CD4-positive, CD25-positive, alpha-beta regulatory T cell (primary cell): ENCODE data around the gene PAXIP1. TPM values are rescaled to one million over a fixed set of nuclear protein-coding genes. Genes with fewer than 3 reads are reported as not detected.

ENCODE experiments used
- ATAC-seq, 2 donors: fragments of 150-1000 bp; cut with Tn5 transposase; one replicate each; pipeline ENCODE4 v1.10.0; 2021; ENCODE audit warnings: low read depth in 2 of 2, moderate number of reproducible peaks in 2 of 2, moderate library complexity in 1 of 2
- DNase-seq, 3 donors: peaks; one replicate each; pipeline versions ENCODE4 v3.0.0 to v3.0.0-alpha.2; 2012 to 2022; ENCODE audit warnings: mixed read lengths in 1 of 3
- H3K27ac ChIP-seq: one replicate; pipeline ENCODE4 v1.7.0; 2013; ENCODE audit warnings: mild to moderate bottlenecking, low read length; ENCODE audit not compliant: insufficient read depth, poor library complexity, severe bottlenecking
- H3K27me3 ChIP-seq: one replicate; pipeline ENCODE4 v1.7.0; 2013; ENCODE audit warnings: low read length; ENCODE audit not compliant: control insufficient read depth, insufficient read depth
- H3K36me3 ChIP-seq: one replicate; pipeline ENCODE4 v1.7.0; 2013; ENCODE audit warnings: mild to moderate bottlenecking, low read length, moderate library complexity; ENCODE audit not compliant: control insufficient read depth, insufficient read depth
- H3K4me1 ChIP-seq: 2 replicates; pipeline ENCODE4 v1.7.0; 2013; ENCODE audit warnings: mild to moderate bottlenecking, low read length; ENCODE audit not compliant: insufficient read depth, control insufficient read depth, poor library complexity, severe bottlenecking
- H3K4me3 ChIP-seq: one replicate; pipeline ENCODE4 v1.7.0; 2013; ENCODE audit warnings: low read depth, mild to moderate bottlenecking, low read length, moderate library complexity
- H3K9me3 ChIP-seq, 2 experiments: 1 replicate in 1 of 2; 2 replicates in 1 of 2; pipeline ENCODE4 v1.7.0; 2013; ENCODE audit warnings: low read length in 2 of 2, mild to moderate bottlenecking in 1 of 2, moderate library complexity in 1 of 2; ENCODE audit not compliant: control insufficient read depth in 2 of 2
- H3K27ac Mint-ChIP-seq, 3 donors: one replicate each; pipeline ENCODE4 v1.8.0; 2020 to 2022; ENCODE audit warnings: mild to moderate bottlenecking in 3 of 3, mixed read lengths in 3 of 3, moderate library complexity in 2 of 3
- H3K27me3 Mint-ChIP-seq: one replicate; pipeline ENCODE4 v1.8.0; 2022; ENCODE audit warnings: mild to moderate bottlenecking, mixed read lengths
- H3K36me3 Mint-ChIP-seq: one replicate; pipeline ENCODE4 v1.8.0; 2020; ENCODE audit warnings: mixed read lengths
- H3K4me1 Mint-ChIP-seq, 4 donors: one replicate each; pipeline ENCODE4 v1.8.0; 2020 to 2022; ENCODE audit warnings: mixed read lengths in 4 of 4, mild to moderate bottlenecking in 1 of 4
- H3K4me3 Mint-ChIP-seq, 4 donors: one replicate each; pipeline ENCODE4 v1.8.0; 2020 to 2022; ENCODE audit warnings: mild to moderate bottlenecking in 4 of 4, mixed read lengths in 4 of 4, moderate library complexity in 3 of 4
- H3K9me3 Mint-ChIP-seq, 7 donors: one replicate each; pipeline ENCODE4 v1.8.0; 2020 to 2022; ENCODE audit warnings: mixed read lengths in 7 of 7, mild to moderate bottlenecking in 3 of 7, moderate library complexity in 2 of 7
- polyA plus RNA-seq, 4 donors: library from polyadenylated mRNA; unstranded; fragments of 300-500 nt; fragmentation: Illumina TruSeq; gene quantifications; one replicate each; pipeline ENCODE4 v1.2.3, GENCODE V29; 2021
- total RNA-seq: library from RNA; stranded (reverse); gene quantifications from one replicate; pipeline ENCODE4 v1.2.3, GENCODE V29; 2022

PAXIP1 gene
- total and polyA plus RNA-seq, 5 donors from 2014 or later: 0.88 to 15.1 (median 2.2) TPM

DNA sequence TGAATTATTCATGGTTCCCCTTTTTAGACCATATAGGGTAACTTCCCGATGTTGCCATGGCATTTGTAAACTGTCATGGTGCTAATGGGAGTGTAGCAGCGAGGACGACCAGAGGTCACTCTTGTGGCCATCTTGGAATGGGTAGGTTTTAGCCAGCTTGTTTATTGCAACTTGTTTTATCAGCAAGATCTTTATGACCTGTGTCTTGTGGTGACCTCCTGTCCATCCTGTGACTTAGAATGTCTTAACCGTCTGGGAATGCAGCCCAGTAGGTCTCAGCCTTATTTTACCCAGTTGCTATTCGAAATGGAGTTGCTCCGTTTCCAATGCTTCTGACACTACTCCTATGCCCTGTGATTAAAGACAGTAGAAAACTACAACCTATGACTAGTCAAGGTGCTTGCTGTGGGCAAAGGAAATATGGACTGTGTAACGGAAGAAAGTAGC is 18.8 kb upstream of the PAXIP1 start:
- peaks cover 11% of the 10 kb centered on the region for H3K27me3 Mint-ChIP-seq
- Histone ChIP-seq H3K9me3 (no peaks in the 10 kb centered on the region), H3K27ac (no peak overlapping the region), H3K27me3 (peaks cover 2% of the 10 kb centered on the region), H3K4me1 (no peaks in the 10 kb centered on the region), H3K4me3 (no peak overlapping the region), H3K36me3 (no peaks in the 10 kb centered on the region)
- H3K4me1 Mint-ChIP-seq: no peaks in the 10 kb centered on the region
- no peak overlapping the region for H3K4me3 Mint-ChIP-seq
- H3K27ac Mint-ChIP-seq: peak overlapping the region in 1 of 3 donors; percentile 27
- no peak for ATAC-seq
- peaks cover 0 to 3% (median 0%) of the 10 kb centered on the region in 7 donors for H3K9me3 Mint-ChIP-seq
- DNase-seq: no peak
- H3K36me3 Mint-ChIP-seq: no peaks in the 10 kb centered on the region

GRCh38 chr7:155020996-155021395 is 18.1 kb upstream of the PAXIP1 start:
- ATAC-seq (no peak), DNase-seq (no peak)
- H3K4me3 ChIP-seq: no peak overlapping the region
- H3K4me1 ChIP-seq: no peaks in the 10 kb centered on the region
- peaks cover 7% of the 10 kb centered on the region for H3K27me3 Mint-ChIP-seq
- H3K27ac ChIP-seq: no peak overlapping the region
- H3K4me1 Mint-ChIP-seq: no peaks in the 10 kb centered on the region
- H3K27me3 ChIP-seq: peaks cover 2% of the 10 kb centered on the region
- no peaks in the 10 kb centered on the region for H3K36me3 ChIP-seq
- no peak overlapping the region for H3K4me3 Mint-ChIP-seq
- no peak overlapping the region for H3K27ac Mint-ChIP-seq
- peaks cover 0 to 3% (median 0%) of the 10 kb centered on the region in 7 donors for H3K9me3 Mint-ChIP-seq
- no peaks in the 10 kb centered on the region for H3K36me3 Mint-ChIP-seq
- no peaks in the 10 kb centered on the region for H3K9me3 ChIP-seq

- H3K4me3 Mint-ChIP-seq: no peak overlapping the region
- no peaks in the 10 kb centered on the region for H3K4me1 Mint-ChIP-seq
- ATAC-seq: no peak
- H3K9me3 ChIP-seq: no peaks in the 10 kb centered on the region
- no peaks in the 10 kb centered on the region for H3K36me3 Mint-ChIP-seq
- H3K27ac Mint-ChIP-seq: no peak overlapping the region
- no peaks in the 10 kb centered on the region for H3K36me3 ChIP-seq
- no peak overlapping the region for H3K4me3 ChIP-seq
- no peak for DNase-seq
- H3K27ac ChIP-seq: no peak overlapping the region
- H3K9me3 Mint-ChIP-seq: peaks cover 0 to 2% (median 0%) of the 10 kb centered on the region in 7 donors
- no peaks in the 10 kb centered on the region for H3K4me1 ChIP-seq
- no peaks in the 10 kb centered on the region for H3K27me3 Mint-ChIP-seq
- H3K27me3 ChIP-seq: no peaks in the 10 kb centered on the region
Measured at GRCh38 chr7:155017834-155018233, 14.9 kb upstream of the PAXIP1 start.

DNA sequence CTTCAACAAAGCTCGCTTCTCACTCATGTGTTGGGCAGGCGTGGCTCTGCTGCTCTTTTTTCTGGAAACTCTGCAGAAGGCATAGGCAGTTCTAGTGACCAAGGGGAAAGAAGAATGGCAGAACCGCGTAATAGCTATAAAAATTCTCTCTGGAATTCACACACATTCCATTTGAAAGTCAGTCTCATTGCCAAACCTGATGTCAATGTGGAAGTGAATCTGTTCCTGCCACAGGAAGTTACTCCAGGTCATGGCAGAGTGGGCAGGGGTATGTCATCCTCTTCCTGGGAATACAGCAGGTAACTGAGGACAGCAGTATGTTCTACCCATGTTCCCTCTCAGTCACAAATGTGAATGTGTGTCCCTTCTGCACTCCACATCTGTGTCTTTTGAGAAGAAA is 8.2 kb upstream of the PAXIP1 start:
- Mint-ChIP-seq H3K9me3 (no peaks in the 10 kb centered on the region), H3K27me3 (no peaks in the 10 kb centered on the region), H3K4me3 (no peak overlapping the region), H3K36me3 (peaks cover 12% of the 10 kb centered on the region), H3K4me1 (peaks cover 0 to 10% (median 2%) of the 10 kb centered on the region in 4 donors), H3K27ac (no peak overlapping the region)
- DNase-seq: no peak
- H3K36me3 ChIP-seq: no peaks in the 10 kb centered on the region
- ATAC-seq: no peak
- no peaks in the 10 kb centered on the region for H3K9me3 ChIP-seq
- H3K4me1 ChIP-seq: no peaks in the 10 kb centered on the region
- H3K4me3 ChIP-seq: no peak overlapping the region
- H3K27me3 ChIP-seq: no peaks in the 10 kb centered on the region
- no peak overlapping the region for H3K27ac ChIP-seq

DNA sequence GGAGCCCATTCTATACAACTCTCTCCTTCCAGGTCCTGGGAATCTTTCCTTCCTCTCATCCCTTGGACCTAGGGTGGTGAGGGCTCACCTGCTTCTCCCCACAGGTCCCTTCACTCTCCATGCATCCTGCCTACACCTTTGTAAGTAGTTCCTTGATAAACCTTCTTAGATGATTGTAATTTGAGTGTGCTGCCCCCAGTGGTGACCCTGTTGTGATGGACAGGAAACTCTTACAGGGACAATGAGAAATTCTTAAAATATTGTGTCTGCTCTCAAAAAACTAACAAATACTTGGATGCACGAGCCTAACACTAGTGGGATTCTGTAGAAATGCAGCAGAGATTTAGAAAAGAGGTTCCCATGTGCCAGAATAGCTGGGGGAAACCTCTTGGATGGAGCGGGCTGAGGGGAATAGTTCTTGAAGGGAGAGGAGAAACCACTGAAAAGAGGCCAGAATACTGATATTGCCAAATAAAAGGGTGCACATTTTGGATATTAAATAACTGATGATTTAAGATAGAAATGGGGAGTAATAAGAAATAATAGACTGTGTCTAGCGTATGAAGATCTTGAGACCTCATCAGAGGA is 6.7 kb upstream of the PAXIP1 start:
- H3K27me3 ChIP-seq: no peaks in the 10 kb centered on the region
- H3K27ac ChIP-seq: no peak overlapping the region
- peak; percentile 37 to 48 for ATAC-seq
- H3K9me3 Mint-ChIP-seq: no peaks in the 10 kb centered on the region
- peaks cover 3 to 12% (median 5%) of the 10 kb centered on the region in 4 donors for H3K4me1 Mint-ChIP-seq
- no peaks in the 10 kb centered on the region for H3K27me3 Mint-ChIP-seq
- H3K4me3 ChIP-seq: no peak overlapping the region
- H3K36me3 ChIP-seq: no peaks in the 10 kb centered on the region
- H3K36me3 Mint-ChIP-seq: peaks cover 12% of the 10 kb centered on the region
- H3K27ac Mint-ChIP-seq: peak overlapping the region in 1 of 3 donors; percentile 1
- H3K4me1 ChIP-seq: peaks cover under 1% of the 10 kb centered on the region
- H3K4me3 Mint-ChIP-seq: peak overlapping the region in 1 of 4 donors; percentile 4
- peak in 2 of 3 donors; percentile 15 to 70 for DNase-seq
- H3K9me3 ChIP-seq: no peaks in the 10 kb centered on the region

- H3K4me1 Mint-ChIP-seq: peaks cover 9 to 16% (median 11%) of the 10 kb centered on the region in 4 donors
- H3K9me3 Mint-ChIP-seq: peaks cover 0 to 2% (median 0%) of the 10 kb centered on the region in 7 donors
- ATAC-seq (no peak), DNase-seq (peak in 2 of 3 donors; percentile 28 to 50)
- Histone ChIP-seq H3K4me3 (no peak overlapping the region), H3K27me3 (no peaks in the 10 kb centered on the region), H3K4me1 (peaks cover 10% of the 10 kb centered on the region), H3K27ac (no peak overlapping the region), H3K36me3 (no peaks in the 10 kb centered on the region), H3K9me3 (no peaks in the 10 kb centered on the region)
- H3K27me3 Mint-ChIP-seq: no peaks in the 10 kb centered on the region
- H3K36me3 Mint-ChIP-seq: peaks cover 12% of the 10 kb centered on the region
- H3K27ac Mint-ChIP-seq: no peak overlapping the region
- no peak overlapping the region for H3K4me3 Mint-ChIP-seq
Measured at GRCh38 chr7:155007947-155008346, 5.0 kb upstream of the PAXIP1 start.

- H3K4me3 Mint-ChIP-seq: peak overlapping the region; percentile 94 to 99 (median 96)
- no peaks in the 10 kb centered on the region for H3K27me3 Mint-ChIP-seq
- peak overlapping the region; percentile 62 for H3K27ac ChIP-seq
- ATAC-seq (peak; percentile 83 to 84), DNase-seq (peak; percentile 81 to 88 (median 86))
- H3K27me3 ChIP-seq: no peaks in the 10 kb centered on the region
- peak overlapping the region; percentile 63 to 98 (median 95) for H3K27ac Mint-ChIP-seq
- no peaks in the 10 kb centered on the region for H3K9me3 ChIP-seq
- peaks cover 0 to 2% (median 0%) of the 10 kb centered on the region in 7 donors for H3K9me3 Mint-ChIP-seq
- H3K4me1 ChIP-seq: peaks cover 19% of the 10 kb centered on the region
- H3K36me3 Mint-ChIP-seq: peaks cover 12% of the 10 kb centered on the region
- peak overlapping the region; percentile 90 for H3K4me3 ChIP-seq
- peaks cover under 1% of the 10 kb centered on the region for H3K36me3 ChIP-seq
- peaks cover 8 to 16% (median 11%) of the 10 kb centered on the region in 4 donors for H3K4me1 Mint-ChIP-seq
Measured at GRCh38 chr7:155003376-155004214, 671 bp upstream of the PAXIP1 start.
